ENCODE measurements around the gene APOL3. TPM values are rescaled to one million over a fixed set of nuclear protein-coding genes. Genes with fewer than 3 reads are reported as not detected.
"Not testable (repeated sequence)": the region's sequence is repeated elsewhere in the genome, so short reads cannot be mapped to it uniquely, and the experiment has no call there.

Gene APOL3
- total RNA-seq, 1 donor: 84.2 TPM

DNA sequence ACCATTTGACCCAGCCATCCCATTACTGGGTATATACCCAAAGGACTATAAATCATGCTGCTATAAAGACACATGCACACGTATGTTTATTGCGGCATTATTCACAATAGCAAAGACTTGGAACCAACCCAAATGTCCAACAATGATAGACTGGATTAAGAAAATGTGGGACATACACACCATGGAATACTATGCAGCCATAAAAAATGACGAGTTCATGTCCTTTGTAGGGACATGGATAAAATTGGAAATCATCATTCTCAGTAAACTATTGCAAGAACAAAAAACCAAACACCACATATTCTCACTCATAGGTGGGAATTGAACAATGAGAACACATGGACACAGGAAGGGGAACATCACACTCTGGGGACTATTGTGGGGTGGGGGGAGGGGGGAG lies 69.8 kb downstream of the APOL3 start:
- H3K4me3 ChIP-seq (ENCODE audit: low read length); H3K4me1 ChIP-seq (ENCODE audit: insufficient read depth, low read length); H3K27me3 ChIP-seq (ENCODE audit: insufficient read depth, low read length); H3K9me3 ChIP-seq (ENCODE audit: low read depth, low read length): not testable (repeated sequence)

Other genes with a start within 250 kb of the APOL3 start
- 0.42 TPM for gene RBFOX2, start 131.9 kb downstream of the APOL3 start, total RNA-seq
- gene APOL4, start 41.1 kb upstream of the APOL3 start, total RNA-seq: not detected
- 26.7 TPM for gene APOL2, start 78.8 kb upstream of the APOL3 start, total RNA-seq
- gene APOL1, start 92.4 kb upstream of the APOL3 start, total RNA-seq: 2.7 TPM
- 340 TPM for gene MYH9, start 227.2 kb upstream of the APOL3 start, total RNA-seq

All from mononuclear cell (primary cell).